ENCODE data around the gene NEGR1.
A peak's percentile ranks its signal among the peaks of the same experiment; 100 is the strongest.
"Not testable (repeated sequence)": the region's sequence is repeated elsewhere in the genome, so short reads cannot be mapped to it uniquely, and the experiment has no call there.

The NEGR1 gene

DNA sequence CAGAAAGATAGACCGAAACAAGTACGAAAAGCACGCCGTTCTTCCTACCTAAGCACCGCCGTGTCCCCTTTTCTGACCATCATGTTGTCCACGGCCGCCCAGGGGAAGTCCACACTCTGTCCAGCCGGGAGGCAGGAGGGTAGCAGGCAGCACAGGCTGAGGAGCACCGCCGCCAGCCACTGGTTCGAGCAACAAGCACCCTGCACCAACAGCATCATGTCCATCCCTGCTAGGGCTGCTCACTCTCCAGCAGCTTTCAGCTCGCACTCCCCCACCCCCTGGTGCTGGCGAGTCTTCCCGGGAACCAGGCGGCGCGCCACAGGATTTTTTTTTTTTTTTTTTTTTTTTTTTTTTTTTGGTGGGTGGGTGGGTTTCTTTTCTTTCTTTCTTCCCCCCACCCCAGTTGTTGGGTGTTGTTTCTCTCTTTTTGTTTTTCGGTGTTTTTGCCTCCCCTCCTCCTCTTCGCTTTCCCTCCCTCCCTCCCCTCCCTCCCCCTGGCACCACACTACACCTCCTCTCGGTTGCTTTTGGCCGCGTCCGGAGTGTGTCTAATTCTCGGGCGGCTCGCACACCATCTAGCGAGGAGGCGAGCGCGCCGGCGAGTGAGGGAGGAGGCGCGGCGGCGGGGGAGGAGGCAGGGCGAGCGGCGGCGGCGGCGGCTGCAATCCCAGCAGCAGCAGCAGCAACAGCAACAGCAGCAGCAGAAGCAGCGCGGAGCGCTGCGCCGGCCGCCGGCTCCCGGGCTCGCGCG, at the start of gene NEGR1:
Gene NEGR1, minus strand, starts transcription at position 269 of the 751 bp plus-strand sequence.
- peak; percentile 96 for DNase-seq

DNA sequence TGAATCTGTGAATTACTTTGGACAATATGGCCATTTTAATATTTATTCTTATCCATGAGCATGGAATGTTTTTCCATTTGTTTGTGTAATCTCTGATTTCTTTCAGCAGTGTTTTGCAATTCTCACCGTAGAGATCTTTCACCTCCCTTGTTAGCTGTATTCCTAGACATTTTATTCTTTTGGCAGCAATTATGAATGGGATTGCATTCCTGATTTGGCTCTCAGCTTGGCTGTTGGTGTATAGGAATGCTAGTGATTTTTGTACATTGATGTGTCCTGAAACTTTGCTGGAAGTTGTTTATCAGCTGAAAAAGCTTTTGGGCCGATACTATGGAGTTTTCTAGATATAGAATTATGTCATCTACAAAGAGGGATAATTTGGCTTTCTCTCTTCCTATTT, 44.2 kb upstream of the NEGR1 start:
- DNase-seq, result no peak

DNA sequence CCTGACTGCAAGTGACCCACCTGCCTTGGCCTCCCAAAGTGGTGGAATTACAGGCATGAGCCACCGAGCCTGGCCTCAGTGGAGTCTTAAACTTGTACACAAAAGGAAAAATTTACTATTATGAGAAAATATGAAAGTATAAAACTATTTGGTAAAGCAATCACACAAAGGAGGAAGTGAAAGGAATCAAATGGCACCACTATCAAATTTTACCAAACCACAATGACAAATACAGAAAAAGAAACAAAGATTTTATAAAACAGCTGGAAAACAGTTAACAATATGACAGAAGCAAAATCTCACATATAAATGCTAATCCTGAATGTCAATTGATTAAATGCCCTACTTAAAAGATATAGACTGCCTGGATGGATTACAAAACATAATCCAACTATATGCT, 42.1 kb upstream of the NEGR1 start:
- no peak for DNase-seq

GRCh38 chr1:72322910-72323309, 40.6 kb upstream of the NEGR1 start:
- DNase-seq, result no peak

DNA sequence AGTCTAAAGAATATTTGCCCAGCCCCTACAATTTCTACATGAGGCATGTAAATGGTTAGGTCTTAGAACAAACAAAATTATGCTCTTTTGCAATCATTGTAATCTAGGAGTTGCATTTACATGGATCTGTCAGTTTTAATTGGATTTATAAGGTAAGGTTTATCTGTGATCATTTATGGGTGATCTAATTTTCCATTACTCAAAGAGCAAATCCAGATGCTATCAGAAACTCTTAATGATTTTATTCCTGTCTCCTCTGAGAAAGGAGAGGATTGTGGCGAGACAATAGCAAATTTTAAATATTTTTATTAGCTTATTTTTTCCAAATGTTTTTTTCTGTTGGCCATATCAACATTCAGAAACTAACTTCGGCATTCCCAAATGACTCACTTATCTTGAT, 14.2 kb upstream of the NEGR1 start:
- DNase-seq, result no peak

DNA sequence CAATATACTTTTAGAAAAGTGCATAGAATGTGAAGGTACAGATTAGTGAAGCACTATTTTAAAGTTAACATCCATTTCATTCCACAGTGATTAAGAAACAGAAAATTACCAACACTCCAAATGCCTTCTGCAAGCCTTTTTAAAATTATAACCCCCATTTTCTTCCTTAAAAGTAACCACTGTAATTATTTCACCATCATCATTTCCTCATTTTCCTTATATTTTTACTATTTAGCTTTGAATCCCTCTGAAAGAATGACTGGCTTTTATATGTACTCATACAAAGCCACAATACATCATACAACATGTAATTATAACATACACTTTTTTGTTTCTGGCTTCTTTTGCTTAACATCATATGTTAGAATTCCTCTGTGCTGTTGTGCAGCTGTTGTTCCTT, 6.5 kb upstream of the NEGR1 start:
- DNase-seq, result no peak

DNA sequence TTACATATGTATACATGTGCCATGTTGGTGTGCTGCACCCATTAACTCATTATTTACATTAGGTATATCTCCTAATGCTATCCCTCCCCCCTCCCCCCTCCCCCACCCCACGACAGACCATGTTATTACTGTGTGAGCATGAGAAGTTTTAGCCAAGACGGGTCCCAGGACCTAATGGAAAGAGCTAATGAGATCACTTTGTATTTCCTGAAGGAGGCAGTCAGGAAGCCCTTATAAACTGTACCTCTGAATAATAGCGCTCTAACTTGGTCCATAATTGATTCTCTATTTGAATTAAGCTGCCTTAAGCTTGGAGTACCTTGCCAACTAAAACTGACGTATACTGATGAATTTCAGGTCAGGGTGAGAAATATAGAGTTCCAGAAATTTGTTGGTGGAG, 4.1 kb upstream of the NEGR1 start:
- no peak for DNase-seq

DNA sequence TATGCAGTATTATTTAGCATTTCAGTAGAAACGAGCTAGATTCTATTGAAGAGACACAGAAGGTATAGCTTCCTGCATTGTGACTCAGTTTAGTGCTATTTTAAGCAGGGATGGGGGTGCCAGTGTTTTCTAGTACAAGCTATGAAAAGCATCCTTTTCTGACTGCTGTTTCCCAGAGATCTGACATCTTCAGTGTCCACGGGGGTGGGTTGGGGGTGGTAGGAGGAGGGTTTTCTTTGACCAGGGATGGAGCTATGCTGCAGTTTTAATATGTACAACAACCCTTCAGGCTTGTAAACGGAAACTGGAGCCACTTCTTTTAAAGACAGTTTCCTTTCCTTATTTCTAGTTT, 2.7 kb upstream of the NEGR1 start:
- peak; percentile 41 for DNase-seq

DNA sequence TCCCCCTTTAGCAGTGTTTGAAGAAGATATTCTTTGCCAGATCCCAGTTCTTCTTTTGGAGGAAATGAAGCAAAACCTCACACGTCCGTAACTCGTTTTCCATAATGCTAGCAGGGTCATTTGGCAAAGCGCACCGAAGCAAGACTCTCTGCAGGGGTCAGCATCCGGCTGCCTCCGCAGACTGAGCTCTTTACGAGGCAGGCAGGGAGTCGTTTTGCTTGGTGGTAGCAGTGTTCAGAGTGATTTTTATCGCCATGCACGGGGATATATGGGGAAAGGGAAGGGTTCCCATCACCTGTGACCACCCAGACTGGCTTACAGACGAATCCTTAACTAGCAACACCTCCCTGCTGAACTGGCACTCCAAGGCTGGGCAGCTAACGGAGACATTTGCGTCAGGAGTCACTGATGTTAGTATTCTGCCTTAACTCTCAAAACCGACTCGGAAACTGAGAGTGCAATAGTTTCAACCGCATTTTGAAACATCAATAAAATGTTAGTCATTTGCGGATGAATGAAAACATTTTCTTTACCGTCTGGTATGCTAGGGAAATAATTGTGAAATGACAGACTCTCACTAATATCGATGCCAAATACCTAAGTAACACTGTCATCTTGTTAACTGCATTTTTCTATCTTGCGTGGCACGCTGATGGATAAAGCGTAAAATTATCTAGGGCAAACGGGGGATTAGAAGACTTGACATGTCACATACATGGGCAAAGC, 2.2 kb upstream of the NEGR1 start:
- DNase-seq, result peak; percentile 83

DNA sequence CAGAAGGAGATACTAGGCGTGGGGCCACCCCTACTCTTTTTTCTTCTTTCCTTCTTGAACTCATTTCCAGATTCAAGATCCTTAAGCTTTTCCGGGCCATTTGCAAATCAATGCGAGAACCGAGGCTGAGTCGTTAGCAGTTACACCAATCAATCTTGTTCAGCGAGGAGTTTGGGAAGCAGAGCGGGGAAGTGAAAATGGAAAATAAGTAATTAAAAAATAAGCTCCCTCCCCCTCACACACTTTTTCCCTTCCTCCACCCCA, 1.7 kb upstream of the NEGR1 start:
- no peak for DNase-seq

- DNase-seq, result peak; percentile 94
Observed at GRCh38 chr1:72283307-72284083, 1.2 kb upstream of the NEGR1 start.

DNA sequence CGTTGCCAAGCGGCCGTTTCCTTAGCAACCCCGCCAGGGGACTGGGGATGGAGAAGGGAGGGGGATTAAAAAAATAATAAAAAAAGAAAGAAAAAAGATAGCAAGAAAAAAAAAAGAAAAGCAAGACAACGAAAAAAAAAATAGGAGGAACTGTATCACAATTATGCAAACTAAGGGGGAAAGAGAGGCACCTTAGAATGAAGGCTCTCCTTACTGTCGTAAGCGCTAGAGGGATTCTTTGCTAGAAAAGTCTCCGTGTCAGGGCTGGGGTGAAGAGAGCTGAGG, 625 bp upstream of the NEGR1 start:
- DNase-seq, result no peak

- DNase-seq, result peak; percentile 67
Observed at GRCh38 chr1:72281637-72282270, 585 bp downstream of the NEGR1 start.

GRCh38 chr1:72281144-72281543, 1.2 kb downstream of the NEGR1 start:
- DNase-seq, result peak; percentile 47

- peak; percentile 61 for DNase-seq
Observed at GRCh38 chr1:72280711-72281110, 1.6 kb downstream of the NEGR1 start.

DNA sequence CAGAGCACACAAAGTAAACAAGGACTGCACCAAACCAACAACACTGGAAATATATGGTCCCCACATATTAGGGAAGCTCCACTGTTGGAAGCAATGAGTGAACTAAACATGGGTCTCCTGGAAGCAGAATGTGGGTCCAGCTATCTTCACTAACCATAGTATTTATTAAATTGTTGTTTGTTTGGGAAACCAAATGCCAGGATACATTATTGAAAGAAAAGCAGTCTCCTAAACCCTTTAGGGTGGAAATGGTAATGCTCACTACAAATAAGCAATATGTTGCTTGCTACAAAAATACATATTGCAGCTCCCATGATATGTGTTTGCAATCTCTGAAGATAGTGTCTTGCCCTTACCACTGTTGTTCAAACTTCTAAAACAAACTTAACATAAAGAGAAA, 2.2 kb downstream of the NEGR1 start:
- peak; percentile 6 for DNase-seq

- no peak for DNase-seq
Observed at GRCh38 chr1:72278461-72278860, 3.9 kb downstream of the NEGR1 start.

DNA sequence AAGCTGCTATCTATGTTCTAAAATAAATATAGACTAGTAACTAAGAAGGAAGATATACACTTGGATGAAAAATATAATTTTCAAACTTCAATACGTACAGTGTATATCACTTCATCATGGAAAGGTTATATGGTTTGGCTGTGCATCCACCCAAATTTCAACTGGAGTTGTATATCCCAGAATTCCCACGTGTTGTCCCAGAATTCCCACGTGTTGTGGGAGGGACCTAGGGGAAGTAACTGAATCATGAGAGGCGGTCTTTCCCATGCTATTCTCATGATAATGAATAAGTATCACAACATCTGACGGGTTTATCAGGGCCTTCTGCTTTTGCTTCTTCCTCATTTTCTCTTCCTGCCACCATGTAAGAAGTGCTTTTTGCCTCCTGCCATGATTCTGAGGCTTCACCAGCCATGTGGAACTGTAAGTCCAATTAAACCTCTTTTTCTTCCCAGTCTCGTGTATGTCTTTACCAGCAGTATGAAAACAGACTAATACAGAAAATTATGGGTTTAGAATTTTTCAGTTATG, 10.7 kb downstream of the NEGR1 start:
- no peak for DNase-seq

GRCh38 chr1:72262735-72263134, 19.6 kb downstream of the NEGR1 start:
- DNase-seq, result no peak

- no peak for DNase-seq
Observed at GRCh38 chr1:72253132-72253531, 29.2 kb downstream of the NEGR1 start.

DNA sequence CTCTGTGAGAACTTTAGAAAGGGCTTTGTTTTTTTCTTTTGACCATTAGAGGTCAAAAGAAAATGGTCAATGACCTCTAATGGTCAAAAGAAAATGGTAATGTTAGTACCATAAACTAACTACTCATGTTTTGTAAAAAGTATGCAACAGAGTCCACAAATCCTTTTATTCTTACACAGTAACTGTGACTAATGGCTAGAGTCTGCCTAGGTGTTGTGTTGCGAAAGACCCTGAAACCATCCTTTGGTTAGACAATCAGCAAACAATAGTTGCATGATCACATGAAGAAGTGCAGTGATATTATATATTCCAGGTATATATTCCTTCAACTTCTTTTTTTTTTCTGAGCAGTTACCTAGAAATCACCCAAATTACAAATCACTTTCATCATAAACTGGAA, 40.9 kb downstream of the NEGR1 start:
- no peak for DNase-seq

DNA sequence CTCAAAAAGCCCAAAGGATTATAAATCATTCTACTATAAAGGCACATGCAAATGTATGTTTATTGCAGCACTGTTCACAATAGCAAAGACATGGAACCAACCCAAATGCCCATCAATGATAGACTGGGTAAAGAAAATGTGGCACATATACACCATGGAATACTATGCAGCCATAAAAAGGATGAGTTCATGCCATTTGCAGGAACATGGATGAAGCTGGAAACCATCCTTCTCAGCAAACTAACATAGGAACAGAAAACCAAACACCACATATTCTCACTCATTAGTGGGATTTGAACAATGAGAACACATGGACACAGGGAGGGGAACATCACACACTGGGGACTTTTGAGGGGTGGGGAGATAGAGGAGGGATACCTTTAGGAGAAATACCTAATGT, 46.4 kb downstream of the NEGR1 start:
- DNase-seq, result not testable (repeated sequence)

DNA sequence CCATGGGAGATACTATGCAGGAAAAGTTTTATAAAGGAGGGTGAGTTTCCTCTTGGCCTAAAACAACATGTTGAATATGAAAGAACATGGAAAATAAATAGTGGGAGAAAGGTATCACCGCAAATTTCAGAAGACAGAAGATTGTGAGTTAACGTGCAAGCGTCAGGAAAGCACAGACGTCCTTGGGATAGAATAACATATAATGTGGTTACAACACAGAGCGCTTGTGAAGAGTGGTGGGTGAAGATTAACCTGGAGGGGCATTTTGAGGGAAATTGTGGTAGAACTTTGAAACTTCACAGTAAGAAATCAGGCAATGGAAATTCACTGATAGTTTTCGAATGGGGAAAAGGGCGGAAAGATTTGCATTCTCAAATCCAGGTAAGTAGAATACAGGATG, 47.3 kb downstream of the NEGR1 start:
- no peak for DNase-seq

GRCh38 chr1:72230746-72231145, 51.6 kb downstream of the NEGR1 start:
- DNase-seq, result no peak
